H1 (cell line): ENCODE results near the gene DIP2C. TPM values are rescaled to one million over a fixed set of nuclear protein-coding genes. Genes with fewer than 3 reads are reported as not detected.

Source experiments
- CTCF ChIA-PET: fragments of 300-600 bp; sonication (Branson Sonifier 250); formaldehyde crosslinking; loops from one replicate; lab custom pipeline; 2021; ENCODE audit not compliant: partially characterized antibody; lab: Charles Lee
- POLR2A ChIA-PET: fragments of 300-600 bp; sonication (Branson Sonifier 250); formaldehyde crosslinking; loops from one replicate; lab custom pipeline; 2021; ENCODE audit warnings: inconsistent platforms; ENCODE audit not compliant: partially characterized antibody; lab: Charles Lee
- DNase-seq, 2 experiments: peaks; one replicate each; pipeline versions ENCODE4 v3.0.0 to v3.0.0-alpha.2; 2010 to 2022; ENCODE audit warnings: low spot score in 2 of 2, low read depth in 1 of 2, mixed read lengths in 1 of 2
- FAIRE-seq: peaks from 2 replicates; lab custom pipeline; 2011; peaks lifted over from hg19 to GRCh38; lab: Jason Lieb, UNC
- H2AFZ ChIP-seq: 2 replicates; pipeline ENCODE4 v1.8.1; 2012; ENCODE audit warnings: low read length, inconsistent platforms
- H2AK5ac ChIP-seq: 2 replicates; pipeline ENCODE4 v1.6.1; 2013; ENCODE audit warnings: low read depth, low read length
- H2BK120ac ChIP-seq: replicated peaks from 2 replicates; pipeline ENCODE3; 2013; ENCODE audit warnings: low read depth, low read length, inconsistent platforms
- H2BK12ac ChIP-seq: 2 replicates; pipeline ENCODE4 v1.6.1; 2013; ENCODE audit warnings: low read depth, low read length
- H2BK15ac ChIP-seq: 2 replicates; pipeline ENCODE4 v1.6.1; 2013; ENCODE audit warnings: low read length
- H2BK20ac ChIP-seq: 2 replicates; pipeline ENCODE4 v1.6.1; 2013; ENCODE audit warnings: low read length
- H2BK5ac ChIP-seq: 2 replicates; pipeline ENCODE4 v1.6.1; 2013; ENCODE audit warnings: low read depth, low read length
- H3K14ac ChIP-seq: 2 replicates; pipeline ENCODE4 v1.6.1; 2013; ENCODE audit warnings: inconsistent platforms; ENCODE audit not compliant: insufficient read length
- H3K18ac ChIP-seq: 2 replicates; pipeline ENCODE4 v1.6.1; 2013; ENCODE audit warnings: low read length; ENCODE audit errors: extremely low read depth
- H3K23ac ChIP-seq: 2 replicates; pipeline ENCODE4 v1.6.1; 2013; ENCODE audit warnings: inconsistent platforms; ENCODE audit not compliant: insufficient read length
- H3K23me2 ChIP-seq: 2 replicates; pipeline ENCODE4 v1.6.1; 2013; ENCODE audit warnings: low read depth, low read length
- H3K27ac ChIP-seq: 2 replicates; pipeline ENCODE4 v1.6.1; 2011; ENCODE audit warnings: low read depth, low read length, inconsistent platforms
- H3K27me3 ChIP-seq, 4 experiments: replicated peaks in 1 of 4; 1 replicate in 1 of 4; 2 replicates in 3 of 4; pipeline versions ENCODE4 v1.6.1 to v1.8.1; 2011 to 2013; ENCODE audit warnings: low read length in 3 of 4, mild to moderate bottlenecking in 3 of 4, inconsistent platforms in 2 of 4, mixed read lengths in 2 of 4, moderate library complexity in 1 of 4; ENCODE audit not compliant: control insufficient read depth in 3 of 4, insufficient read depth in 3 of 4; ENCODE audit errors: extremely low read depth in 1 of 4
- H3K36me3 ChIP-seq, 4 experiments: 2 replicates each; pipeline versions ENCODE4 v1.6.1 to v1.8.1; 2011 to 2013; ENCODE audit warnings: mild to moderate bottlenecking in 4 of 4, low read length in 3 of 4, moderate library complexity in 2 of 4, control low read depth in 1 of 4, inconsistent platforms in 1 of 4; ENCODE audit not compliant: insufficient read depth in 4 of 4, control insufficient read depth in 2 of 4
- H3K4ac ChIP-seq: replicated peaks from 2 replicates; pipeline ENCODE3; 2013; ENCODE audit warnings: low read length, low read depth, mixed read lengths, inconsistent platforms; ENCODE audit not compliant: insufficient read length
- H3K4me1 ChIP-seq, 4 experiments: replicated peaks in 1 of 4; 1 replicate in 1 of 4; 2 replicates in 3 of 4; pipeline versions ENCODE4 v1.6.1 to v1.8.1; 2011 to 2013; ENCODE audit warnings: low read length in 3 of 4, inconsistent platforms in 2 of 4, mixed read lengths in 1 of 4; ENCODE audit not compliant: insufficient read depth in 4 of 4, control insufficient read depth in 3 of 4
- H3K4me2 ChIP-seq, 2 experiments: 2 replicates each; pipeline versions ENCODE4 v1.6.1 to v1.8.1; 2011 to 2013; ENCODE audit warnings: low read depth in 2 of 2, low read length in 2 of 2, control low read depth in 1 of 2, inconsistent platforms in 1 of 2, mild to moderate bottlenecking in 1 of 2; ENCODE audit not compliant: insufficient read depth in 1 of 2
- H3K4me3 ChIP-seq, 4 experiments: fragments of 200-600, 300-600 bp in 1 of 4; sonication (generic), shearing (Covaris generic), sonication (Bioruptor Twin) in 1 of 4; 2 replicates each; pipeline versions ENCODE4 v1.5.1 to v1.8.1; 2011 to 2016; ENCODE audit warnings: low read length in 4 of 4, low read depth in 3 of 4, control low read depth in 2 of 4, inconsistent platforms in 2 of 4, mild to moderate bottlenecking in 2 of 4, mixed read lengths in 1 of 4, moderate library complexity in 1 of 4; ENCODE audit not compliant: insufficient read depth in 2 of 4; ENCODE audit errors: extremely low read depth in 1 of 4
- H3K56ac ChIP-seq: replicated peaks from 2 replicates; pipeline ENCODE3; 2013; ENCODE audit warnings: low read depth, mild to moderate bottlenecking, mixed read lengths, low read length, inconsistent platforms; ENCODE audit not compliant: insufficient read length
- H3K79me1 ChIP-seq: 2 replicates; pipeline ENCODE4 v1.6.1; 2013; ENCODE audit warnings: low read depth, low read length, control low read depth
- H3K79me2 ChIP-seq, 2 experiments: 2 replicates each; pipeline versions ENCODE4 v1.6.1 to v1.8.1; 2012 to 2013; ENCODE audit warnings: low read length in 2 of 2, mild to moderate bottlenecking in 2 of 2, inconsistent platforms in 1 of 2; ENCODE audit not compliant: insufficient read depth in 2 of 2, control insufficient read depth in 1 of 2
- H3K9ac ChIP-seq, 4 experiments: replicated peaks in 1 of 4; 1 replicate in 1 of 4; 2 replicates in 3 of 4; pipeline versions ENCODE4 v1.6.1 to v1.8.1; 2011 to 2013; ENCODE audit warnings: low read depth in 3 of 4, low read length in 3 of 4, control low read depth in 2 of 4, mild to moderate bottlenecking in 2 of 4, moderate library complexity in 2 of 4, inconsistent platforms in 1 of 4; ENCODE audit errors: extremely low read depth in 1 of 4
- H3K9me3 ChIP-seq, 2 experiments: 2 replicates each; pipeline versions ENCODE4 v1.6.1 to v1.8.1; 2012 to 2013; ENCODE audit warnings: mild to moderate bottlenecking in 2 of 2, moderate library complexity in 2 of 2, control low read depth in 1 of 2, inconsistent platforms in 1 of 2, low read depth in 1 of 2, low read length in 1 of 2, mixed read lengths in 1 of 2; ENCODE audit not compliant: insufficient read depth in 2 of 2
- H4K20me1 ChIP-seq, 2 experiments: replicated peaks in 1 of 2; 2 replicates each; pipeline versions ENCODE3 to v1.8.1; 2011 to 2013; ENCODE audit warnings: inconsistent platforms in 2 of 2, low read length in 2 of 2, mild to moderate bottlenecking in 1 of 2; ENCODE audit not compliant: insufficient read depth in 2 of 2, control insufficient read depth in 1 of 2
- H4K5ac ChIP-seq: 2 replicates; pipeline ENCODE4 v1.6.1; 2013; ENCODE audit warnings: low read length, low read depth, mixed read lengths, inconsistent platforms; ENCODE audit not compliant: insufficient read length
- H4K8ac ChIP-seq: 2 replicates; pipeline ENCODE4 v1.8.0; 2013; ENCODE audit warnings: mild to moderate bottlenecking, moderate library complexity, low read length, inconsistent platforms; ENCODE audit not compliant: insufficient read depth; ENCODE audit errors: extremely low read depth
- H4K91ac ChIP-seq: replicated peaks from 2 replicates; pipeline ENCODE3; 2013; ENCODE audit warnings: low read length, mixed read lengths, inconsistent platforms; ENCODE audit not compliant: insufficient read length
- CBX5 ChIP-seq: fragments of 300-800, 300-1000 bp; sonication (generic); IDR thresholded peaks from 2 replicates; pipeline ENCODE4 v1.7.1; 2016; ENCODE audit warnings: antibody characterized with exemption, low read length, low read depth
- CHD1 ChIP-seq: IDR thresholded peaks from 2 replicates; pipeline ENCODE4 v1.6.1; 2012; ENCODE audit warnings: low read depth, low read length, improper control_type of control experiment
- CTCF ChIP-seq, 3 experiments: IDR thresholded peaks; 1 replicate in 2 of 3; 2 replicates in 1 of 3; pipeline versions ENCODE4 v1.5.1 to v1.6.1; 2011; ENCODE audit warnings: low read length in 3 of 3, mild to moderate bottlenecking in 3 of 3, inconsistent platforms in 2 of 3, low read depth in 1 of 3, moderate library complexity in 1 of 3; ENCODE audit not compliant: insufficient read depth in 1 of 3; ENCODE audit errors: control extremely low read depth in 1 of 3
- E2F6 ChIP-seq: IDR thresholded peaks from 2 replicates; pipeline ENCODE4 v1.6.1; 2012; ENCODE audit warnings: inconsistent platforms
- HDAC2 ChIP-seq, 2 experiments: fragments of 300-600 bp in 1 of 2; sonication (generic) in 1 of 2; IDR thresholded peaks; 2 replicates each; pipeline ENCODE4 v1.6.1; 2011 to 2012; ENCODE audit warnings: low read depth in 2 of 2, low read length in 2 of 2, mild to moderate bottlenecking in 2 of 2, moderate library complexity in 2 of 2, borderline replicate concordance in 1 of 2, inconsistent platforms in 1 of 2
- HDAC6 ChIP-seq: IDR thresholded peaks from one replicate; pipeline ENCODE4 v1.7.1; 2012; ENCODE audit warnings: low read depth, mild to moderate bottlenecking, inconsistent platforms, low read length, moderate library complexity
- PHF8 ChIP-seq: fragments of 200-600 bp; sonication (generic); conservative IDR thresholded peaks from 2 replicates; pipeline ENCODE4 v1.7.1; 2012; ENCODE audit warnings: low read depth, mild to moderate bottlenecking, inconsistent platforms, low read length, moderate library complexity
- POU5F1 ChIP-seq: IDR thresholded peaks from 2 replicates; pipeline ENCODE4 v1.6.1; 2011; ENCODE audit warnings: low read depth, mild to moderate bottlenecking, low read length, moderate library complexity
- TCF12 ChIP-seq: IDR thresholded peaks from 2 replicates; pipeline ENCODE4 v1.6.1; 2011; ENCODE audit warnings: low read depth, mild to moderate bottlenecking, low read length
- YY1 ChIP-seq: IDR thresholded peaks from 2 replicates; pipeline ENCODE4 v1.6.1; 2011; ENCODE audit warnings: low read depth, mild to moderate bottlenecking, low read length
- WGBS, 2 experiments: shearing (Covaris generic) in 1 of 2; methylation state at CpG; one replicate each; pipeline versions ENCODE4 v1.1.6 to v1.1.7; 2013 to 2015; ENCODE audit warnings: low lambda C conversion rate in 2 of 2, mixed read lengths in 2 of 2, inconsistent platforms in 1 of 2, low coverage in 1 of 2, missing lambda C conversion rate in 1 of 2; ENCODE audit not compliant: insufficient replicate concordance in 2 of 2, insufficient coverage in 1 of 2, insufficient read length in 1 of 2; ENCODE audit errors: extremely low coverage in 1 of 2, missing lambda C conversion rate in 1 of 2; 5-methylcytosine and 5-hydroxymethylcytosine counted together
- polyA plus RNA-seq, 7 experiments: library from polyadenylated mRNA; depleted of rRNA in 3 of 7; stranded (reverse) in 5 of 7; unstranded in 2 of 7; fragments of >200 nt in 5 of 7; fragments of 200-250 nt in 2 of 7; gene quantifications; 1 replicate in 5 of 7; 2 replicates in 1 of 7; 4 replicates in 1 of 7; pipeline versions ENCODE4 v1.2.1 to v1.2.3, GENCODE V29; 2011 to 2013; ENCODE audit warnings: missing spikeins in 2 of 7, mixed read lengths in 2 of 7
- total RNA-seq: library from RNA; stranded (reverse); fragmentation: NEBNext Ultra II Directional; extraction: Animal tissue kit (Norgen Biotek cat#: 25700); gene quantifications from 2 replicates; pipeline ENCODE4 v1.2.1, GENCODE V29; 2021

DIP2C gene
- total and polyA plus RNA-seq, 2 of the 8 experiments (the other 6 are each of a cell fraction or from before 2014, with no cell fraction given) = 3.8 to 9.3 TPM

- no peaks in the 10 kb centered on the region for H3K79me1 ChIP-seq
- H4K20me1 ChIP-seq = peaks cover 0 to 8% of the 10 kb centered on the region in 2 experiments
- no peak overlapping the region for H3K14ac ChIP-seq
- H2BK120ac ChIP-seq = no peak overlapping the region
- DNase-seq (peak in 1 of 2 experiments; percentile 31), FAIRE-seq (no peak)
- no peak overlapping the region for H2BK15ac ChIP-seq
- H2BK12ac ChIP-seq = no peak overlapping the region
- H4K8ac ChIP-seq = no peak overlapping the region
- no peak overlapping the region for H4K91ac ChIP-seq
- no peaks in the 10 kb centered on the region; the same call in 1 of the 2 replicates for H3K23me2 ChIP-seq
- ChIA-PET CTCF (interaction anchor here (1.0 to 1.1 kb wide), 2 partner anchors 11 to 38 kb away, joined by 3 to 4 read pairs; no protein-coding TSS in a partner anchor), POLR2A (interaction anchor here (0.6 kb wide), 1 partner anchor 244 kb away, joined by 3 read pairs; no protein-coding TSS in a partner anchor)
- WGBS, 2 experiments = 90% methylated on average over 16 of the region's 16 CpGs; no CpG with 5 or more reads in 1 of the 2 experiments
- H4K5ac ChIP-seq = no peak overlapping the region
- H3K4ac ChIP-seq = no peak overlapping the region
- no peak overlapping the region for H3K56ac ChIP-seq
- no peak overlapping the region for H3K4me2 ChIP-seq
- H3K9ac ChIP-seq = no peak overlapping the region
- 0 out of 2 replicates have a peak overlapping the region, but pooled peaks have one; percentile 24 for H2AK5ac ChIP-seq
- H3K23ac ChIP-seq = no peak overlapping the region
- no peaks in the 10 kb centered on the region for H3K79me2 ChIP-seq
- H3K4me3 ChIP-seq = no peak overlapping the region
- peaks cover 2 to 14% (median 4%) of the 10 kb centered on the region in 4 experiments; a peak in 5 of 7 replicates for H3K4me1 ChIP-seq
- no peak overlapping the region for H2AFZ ChIP-seq
- no peaks in the 10 kb centered on the region for H3K9me3 ChIP-seq
- H2BK5ac ChIP-seq = no peak overlapping the region
- no peak overlapping the region for H3K27ac ChIP-seq
- no peaks in the 10 kb centered on the region; a peak in 2 of 7 replicates for H3K27me3 ChIP-seq
- H3K36me3 ChIP-seq = no peaks in the 10 kb centered on the region
- H2BK20ac ChIP-seq = no peak overlapping the region
- H3K18ac ChIP-seq = no peak overlapping the region
- TF ChIP-seq YY1 (no peak), CTCF (IDR thresholded peaks at IDR 0.05; ENCODE audit: control extremely low read depth in 1 of 3, insufficient read depth in 1 of 3, low read depth in 1 of 3, low read length in 3 of 3) (no peak), TCF12 (no peak), E2F6 (no peak), CBX5 (no peak), PHF8 (no peak), CHD1 (no peak), POU5F1 (no peak), HDAC2 (IDR thresholded peaks at IDR 0.05; ENCODE audit: borderline replicate concordance in 1 of 2, low read depth in 2 of 2, low read length in 2 of 2) (no peak), HDAC6 (no peak)
These were observed 207.4 kb downstream of the DIP2C start for GRCh38 chr10:482051-482501.
